Left lung (tissue), 10 donors: Measurements from ENCODE around the gene ATRNL1. TPM values are rescaled to one million over a fixed set of nuclear protein-coding genes. Genes with fewer than 3 reads are reported as not detected.
"Not testable (repeated sequence)": the region's sequence is repeated elsewhere in the genome, so short reads cannot be mapped to it uniquely, and the experiment has no call there.

Source experiments
- ATAC-seq: fragments of 200-7000 bp; cut with Tn5 transposase; one replicate; pipeline ENCODE4 v1.9.1; 2020; ENCODE audit warnings: moderate library complexity
- DNase-seq, 4 donors: peaks; one replicate each; pipeline ENCODE4 v3.0.0-alpha.2; 2013 to 2020
- H3K27ac ChIP-seq, 2 donors: fragments of 200-600 bp; sonication (generic) in 1 of 2; one replicate each; pipeline versions ENCODE4 v1.5.0 to v1.8.0; 2020 to 2021
- H3K27me3 ChIP-seq, 2 donors: fragments of 200-600 bp; sonication (generic) in 1 of 2; one replicate each; pipeline versions ENCODE4 v1.5.0 to v1.8.0; 2020 to 2021
- H3K36me3 ChIP-seq, 2 donors: fragments of 200-600 bp; sonication (generic) in 1 of 2; one replicate each; pipeline versions ENCODE4 v1.5.0 to v1.8.0; 2020 to 2021
- H3K4me1 ChIP-seq, 2 donors: fragments of 200-600 bp; one replicate each; pipeline ENCODE4 v1.8.0; 2021
- H3K4me3 ChIP-seq, 2 donors: fragments of 200-600 bp; sonication (generic) in 1 of 2; one replicate each; pipeline versions ENCODE4 v1.5.0 to v1.8.0; 2020 to 2021; ENCODE audit warnings: mild to moderate bottlenecking in 1 of 2
- H3K9me3 ChIP-seq, 2 donors: fragments of 200-600 bp; sonication (generic) in 1 of 2; one replicate each; pipeline versions ENCODE4 v1.5.0 to v1.8.0; 2020 to 2021
- intact Hi-C, 2 donors: fragments of 100-400 bp; cut with DNase I; formaldehyde crosslinking; loops; one replicate each; pipeline versions ENCODE4 v1.11.2 to v1.14.2; 2022
- polyA plus RNA-seq, 6 donors: library from polyadenylated mRNA; unstranded; fragments of 120-200 nt; gene quantifications; one replicate each; pipeline ENCODE4 v1.2.1, GENCODE V29; 2013; ENCODE audit not compliant: insufficient read length in 6 of 6
- total RNA-seq, 2 donors: library from RNA; stranded (reverse); fragmentation: NEBNext Ultra II Directional; extraction: Animal tissue kit (Norgen Biotek cat#: 25700); gene quantifications; one replicate each; pipeline ENCODE4 v1.2.1, GENCODE V29; 2021
- TF ChIP-seq, protein P1 (sequence below), 2 donors: fragments of 200-600 bp; sonication (generic) in 1 of 2; IDR thresholded peaks; one replicate each; pipeline versions ENCODE4 v1.5.0 to v1.8.0; 2021; ENCODE audit warnings: antibody characterized with exemption in 2 of 2
- donor health status: DM: no; HTN: yes; CAD: no.
- donor health status: DM: no; HTN: no; CAD: no.

ATRNL1 gene
- total and polyA plus RNA-seq, 8 donors = 0.26 to 6.7 (median 5.1) TPM

DNA sequence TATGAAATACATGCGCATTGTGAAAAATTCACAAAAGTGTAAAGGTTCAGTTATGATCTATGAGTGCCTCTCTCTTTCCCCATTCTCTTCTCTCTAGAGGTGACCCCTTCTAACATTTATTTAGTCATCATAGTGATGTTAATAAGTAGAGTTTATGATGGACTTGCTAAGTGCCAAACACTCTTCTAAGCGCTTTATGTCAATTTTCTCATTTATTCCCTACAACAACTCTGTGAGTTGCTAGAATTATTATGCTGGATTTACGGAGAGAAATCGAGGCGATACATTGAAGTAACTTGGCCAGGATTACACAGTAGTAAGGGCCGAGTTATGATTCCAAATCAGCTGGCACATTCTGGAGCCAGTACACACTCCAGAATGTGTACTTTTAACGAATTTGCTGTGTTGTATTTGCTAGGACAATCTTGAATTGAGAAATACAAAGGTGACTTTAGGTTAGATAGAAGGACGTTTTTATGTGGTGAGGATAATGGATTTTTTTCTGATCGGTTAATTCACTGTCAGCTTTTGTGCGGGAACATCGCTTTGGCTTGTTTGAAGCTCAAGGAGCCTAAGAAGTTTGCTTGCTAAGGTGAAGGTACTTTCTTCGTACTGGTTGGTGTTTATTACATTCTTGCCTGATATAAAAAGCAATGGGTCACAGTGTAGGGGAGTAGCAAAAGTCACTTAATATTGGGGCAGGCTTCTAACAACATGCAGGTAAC, 1.4 kb downstream of the ATRNL1 start:
- intact Hi-C loops = no loop called here
- no peak overlapping the region for H3K4me3 ChIP-seq

DNA sequence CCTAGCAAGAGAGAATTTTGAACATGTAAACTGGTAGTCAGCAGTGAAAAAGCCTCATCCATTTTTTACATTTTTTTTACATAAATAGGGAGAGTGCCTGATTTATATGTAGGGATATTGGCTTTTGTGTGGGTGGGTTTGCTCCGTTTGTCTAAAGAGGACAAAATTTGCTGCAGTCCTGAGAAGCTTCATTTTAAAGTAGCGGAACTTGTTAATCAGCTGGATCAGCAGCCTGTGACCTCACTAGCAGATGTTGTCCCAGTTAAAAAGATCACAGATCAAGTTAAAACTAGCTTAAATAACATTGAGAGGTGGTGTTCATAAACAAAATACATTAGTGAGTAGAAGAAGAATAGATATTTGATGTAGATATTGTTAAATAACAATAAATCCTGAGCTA, 2.6 kb downstream of the ATRNL1 start:
- H3K27me3 ChIP-seq = peaks cover 44 to 63% of the 10 kb centered on the region in 2 donors
- intact Hi-C loops = no loop called here
- H3K4me1 ChIP-seq = peaks cover 5 to 20% of the 10 kb centered on the region in 2 donors
- H3K4me3 ChIP-seq = no peak overlapping the region
- H3K36me3 ChIP-seq = no peaks in the 10 kb centered on the region
- DNase-seq (no peak), ATAC-seq (no peak)
- H3K9me3 ChIP-seq = no peaks in the 10 kb centered on the region
- TF ChIP-seq, protein P1, sequence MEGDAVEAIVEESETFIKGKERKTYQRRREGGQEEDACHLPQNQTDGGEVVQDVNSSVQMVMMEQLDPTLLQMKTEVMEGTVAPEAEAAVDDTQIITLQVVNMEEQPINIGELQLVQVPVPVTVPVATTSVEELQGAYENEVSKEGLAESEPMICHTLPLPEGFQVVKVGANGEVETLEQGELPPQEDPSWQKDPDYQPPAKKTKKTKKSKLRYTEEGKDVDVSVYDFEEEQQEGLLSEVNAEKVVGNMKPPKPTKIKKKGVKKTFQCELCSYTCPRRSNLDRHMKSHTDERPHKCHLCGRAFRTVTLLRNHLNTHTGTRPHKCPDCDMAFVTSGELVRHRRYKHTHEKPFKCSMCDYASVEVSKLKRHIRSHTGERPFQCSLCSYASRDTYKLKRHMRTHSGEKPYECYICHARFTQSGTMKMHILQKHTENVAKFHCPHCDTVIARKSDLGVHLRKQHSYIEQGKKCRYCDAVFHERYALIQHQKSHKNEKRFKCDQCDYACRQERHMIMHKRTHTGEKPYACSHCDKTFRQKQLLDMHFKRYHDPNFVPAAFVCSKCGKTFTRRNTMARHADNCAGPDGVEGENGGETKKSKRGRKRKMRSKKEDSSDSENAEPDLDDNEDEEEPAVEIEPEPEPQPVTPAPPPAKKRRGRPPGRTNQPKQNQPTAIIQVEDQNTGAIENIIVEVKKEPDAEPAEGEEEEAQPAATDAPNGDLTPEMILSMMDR (IDR thresholded peaks at IDR 0.05) = no peak
- H3K27ac ChIP-seq = no peak overlapping the region

More for the DNA sequence above, 1.4 kb downstream of the ATRNL1 start:
- Histone ChIP-seq H3K27ac (no peak overlapping the region), H3K36me3 (no peaks in the 10 kb centered on the region), H3K9me3 (no peaks in the 10 kb centered on the region), H3K27me3 (peaks cover 45 to 71% of the 10 kb centered on the region in 2 donors), H3K4me1 (peaks cover 5 to 20% of the 10 kb centered on the region in 2 donors)
- no peak for ATAC-seq
- DNase-seq = peak in 1 of 4 donors; percentile 7
- TF ChIP-seq, protein P1 (IDR thresholded peaks at IDR 0.05) = no peak

GRCh38 chr10:115103700-115104099, 10.5 kb downstream of the ATRNL1 start:
- Histone ChIP-seq H3K27me3 (peaks cover 0 to 3% of the 10 kb centered on the region in 2 donors), H3K27ac (no peak overlapping the region), H3K4me3 (no peak overlapping the region), H3K9me3 (peaks cover 0 to 21% of the 10 kb centered on the region in 2 donors), H3K36me3 (no peaks in the 10 kb centered on the region), H3K4me1 (no peaks in the 10 kb centered on the region)
- ATAC-seq (no peak), DNase-seq (no peak)
- intact Hi-C loops = no loop called here
- TF ChIP-seq, protein P1 (IDR thresholded peaks at IDR 0.05) = no peak

- H3K36me3 ChIP-seq, H3K27ac ChIP-seq, H3K27me3 ChIP-seq, intact Hi-C loops, H3K4me3 ChIP-seq, ATAC-seq, DNase-seq, H3K4me1 ChIP-seq: not testable (repeated sequence)
- peaks cover 0 to 21% of the 10 kb centered on the region in 2 donors for H3K9me3 ChIP-seq
Observed at GRCh38 chr10:115105411-115105810, 12.2 kb downstream of the ATRNL1 start.

DNA sequence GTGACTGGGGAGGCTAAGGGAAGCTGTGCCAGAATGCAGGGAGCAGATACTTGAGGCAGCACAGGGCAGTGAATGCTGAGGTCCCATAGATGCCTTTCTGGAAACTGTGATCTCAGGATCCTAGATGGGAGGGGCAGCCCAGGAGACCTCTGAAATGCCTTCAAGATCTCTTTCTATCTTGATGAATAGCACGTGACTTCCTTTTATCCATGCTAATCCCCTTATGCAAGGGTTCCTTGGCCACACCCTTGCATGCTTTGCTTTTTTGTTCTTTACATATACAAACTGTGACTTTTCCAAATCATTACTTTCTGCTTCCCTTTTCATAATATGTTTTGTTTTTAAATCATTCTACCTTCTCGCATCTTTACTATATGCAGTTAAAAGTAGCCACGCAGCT, 14.7 kb downstream of the ATRNL1 start:
- Histone ChIP-seq H3K4me3 (no peak overlapping the region), H3K27ac (no peak overlapping the region), H3K9me3 (peaks cover 0 to 21% of the 10 kb centered on the region in 2 donors), H3K4me1 (no peaks in the 10 kb centered on the region), H3K27me3 (no peaks in the 10 kb centered on the region), H3K36me3 (no peaks in the 10 kb centered on the region)
- intact Hi-C loops = no loop called here
- DNase-seq = no peak
- TF ChIP-seq, protein P1 (IDR thresholded peaks at IDR 0.05) = no peak
- ATAC-seq = no peak
